HS-27A (cell line): ENCODE measurements around the gene TAAR5.
"Not testable (repeated sequence)": the region's sequence is repeated elsewhere in the genome, so short reads cannot be mapped to it uniquely, and the experiment has no call there.

Experiments used
- DNase-seq: peaks from one replicate; pipeline ENCODE4 v3.0.0-alpha.2; 2012; ENCODE audit warnings: low read depth, missing footprints

The TAAR5 gene

GRCh38 chr6:132589454-132589853, at the start of gene TAAR5:
TAAR5 (minus strand) TSS chr6:132589741; CDS start chr6:132589686, 55 bp downstream.
- DNase-seq = no peak

- not testable (repeated sequence) for DNase-seq
Measured at GRCh38 chr6:132637135-132637534, 47.6 kb upstream of the TAAR5 start.

GRCh38 chr6:132635906-132636305, 46.4 kb upstream of the TAAR5 start:
- DNase-seq = not testable (repeated sequence)

GRCh38 chr6:132635288-132635687, 45.7 kb upstream of the TAAR5 start:
- DNase-seq = not testable (repeated sequence)

GRCh38 chr6:132634796-132635195, 45.3 kb upstream of the TAAR5 start:
- no peak for DNase-seq

GRCh38 chr6:132633362-132633761, 43.8 kb upstream of the TAAR5 start:
- DNase-seq = no peak

GRCh38 chr6:132624175-132624574, 34.6 kb upstream of the TAAR5 start, which contains the start of gene TAAR2:
TAAR2 (minus strand) TSS chr6:132624275; CDS start chr6:132624275, 0 bp downstream.
- DNase-seq = no peak

GRCh38 chr6:132623106-132623845, 33.7 kb upstream of the TAAR5 start:
- DNase-seq = no peak

- DNase-seq = no peak
Measured at GRCh38 chr6:132616677-132617076, 27.1 kb upstream of the TAAR5 start.

GRCh38 chr6:132614554-132614953, 25.0 kb upstream of the TAAR5 start:
- no peak for DNase-seq

- DNase-seq = no peak
Measured at GRCh38 chr6:132612449-132613108, 23.0 kb upstream of the TAAR5 start.

GRCh38 chr6:132611616-132612015, 22.1 kb upstream of the TAAR5 start:
- DNase-seq = no peak

GRCh38 chr6:132607544-132608233, 18.1 kb upstream of the TAAR5 start:
- no peak for DNase-seq

GRCh38 chr6:132604635-132605152, 15.2 kb upstream of the TAAR5 start:
- DNase-seq = no peak

- DNase-seq = not testable (repeated sequence)
Measured at GRCh38 chr6:132600900-132601299, 11.4 kb upstream of the TAAR5 start.

- DNase-seq = no peak
Measured at GRCh38 chr6:132598473-132598872, 8.9 kb upstream of the TAAR5 start.

- no peak for DNase-seq
Measured at GRCh38 chr6:132596201-132596600, 6.7 kb upstream of the TAAR5 start.

- no peak for DNase-seq
Measured at GRCh38 chr6:132592855-132593254, 3.3 kb upstream of the TAAR5 start.

GRCh38 chr6:132590362-132590761, 821 bp upstream of the TAAR5 start:
- no peak for DNase-seq

- DNase-seq = no peak
Measured at GRCh38 chr6:132587424-132587823, 2.1 kb downstream of the TAAR5 start.

GRCh38 chr6:132584698-132585097, 4.8 kb downstream of the TAAR5 start:
- DNase-seq = no peak

- no peak for DNase-seq
Measured at GRCh38 chr6:132571774-132572173, 17.8 kb downstream of the TAAR5 start.
